HG02884 (cell line): ENCODE data around the gene E4F1.

Source experiments
- ATAC-seq: cut with Tn5 transposase; IDR thresholded peaks from one replicate; pipeline ENCODE4 v1.9.1; 2021; ENCODE audit warnings: mild to moderate bottlenecking, moderate library complexity; ENCODE audit not compliant: unreplicated experiment

The E4F1 gene

GRCh38 chr16:2223221-2223941 lies at the start of gene E4F1:
E4F1 (plus strand) TSS chr16:2223591; CDS start chr16:2223614, 23 bp downstream.
- peak; percentile 91 for ATAC-seq

- ATAC-seq = no peak
These were observed 49.5 kb upstream of the E4F1 start for GRCh38 chr16:2173916-2174315.

- no peak for ATAC-seq
These were observed 48.8 kb upstream of the E4F1 start for GRCh38 chr16:2174396-2175131.

GRCh38 chr16:2175454-2175853 lies 47.9 kb upstream of the E4F1 start:
- no peak for ATAC-seq

GRCh38 chr16:2176047-2176446 lies 47.3 kb upstream of the E4F1 start:
- ATAC-seq = no peak

- no peak for ATAC-seq
These were observed 46.3 kb upstream of the E4F1 start for GRCh38 chr16:2177101-2177500.

- ATAC-seq = no peak
These were observed 45.8 kb upstream of the E4F1 start for GRCh38 chr16:2177561-2177960.

GRCh38 chr16:2178321-2179106 lies 44.9 kb upstream of the E4F1 start:
- ATAC-seq = no peak

- no peak for ATAC-seq
These were observed 44.3 kb upstream of the E4F1 start for GRCh38 chr16:2179107-2179501.

- no peak for ATAC-seq
These were observed 43.8 kb upstream of the E4F1 start for GRCh38 chr16:2179576-2179975.

- ATAC-seq = no peak
These were observed 42.9 kb upstream of the E4F1 start for GRCh38 chr16:2180461-2180860.

GRCh38 chr16:2180962-2181923 lies 42.1 kb upstream of the E4F1 start:
- ATAC-seq = no peak

GRCh38 chr16:2181952-2182351 lies 41.4 kb upstream of the E4F1 start:
- ATAC-seq = no peak

GRCh38 chr16:2183671-2184070 lies 39.7 kb upstream of the E4F1 start:
- ATAC-seq = no peak

- ATAC-seq = no peak
These were observed 39.0 kb upstream of the E4F1 start for GRCh38 chr16:2184346-2184745.

GRCh38 chr16:2184962-2185361 lies 38.4 kb upstream of the E4F1 start:
- no peak for ATAC-seq

GRCh38 chr16:2186064-2186463 lies 37.3 kb upstream of the E4F1 start:
- no peak for ATAC-seq

GRCh38 chr16:2186505-2186904 lies 36.9 kb upstream of the E4F1 start:
- no peak for ATAC-seq

- no peak for ATAC-seq
These were observed 36.2 kb upstream of the E4F1 start for GRCh38 chr16:2187212-2187611.

- ATAC-seq = no peak
These were observed 35.0 kb upstream of the E4F1 start for GRCh38 chr16:2188395-2188794.
